Ectodermal cell (in vitro differentiated cells): Measurements from ENCODE around the gene PRRT1B. TPM values are rescaled to one million over a fixed set of nuclear protein-coding genes. Genes with fewer than 3 reads are reported as not detected.

Source experiments
- H3K27ac ChIP-seq: 2 replicates; pipeline ENCODE4 v1.7.0; 2013; ENCODE audit warnings: mild to moderate bottlenecking, low read depth, low read length; ENCODE audit not compliant: insufficient read depth, poor library complexity, severe bottlenecking
- H3K27me3 ChIP-seq: 2 replicates; pipeline ENCODE4 v1.7.0; 2013; ENCODE audit warnings: mild to moderate bottlenecking, low read length; ENCODE audit not compliant: insufficient read depth, control insufficient read depth, poor library complexity, severe bottlenecking
- H3K36me3 ChIP-seq: one replicate; pipeline ENCODE4 v1.7.0; 2013; ENCODE audit warnings: low read length; ENCODE audit not compliant: control insufficient read depth, insufficient read depth
- H3K4me1 ChIP-seq: one replicate; pipeline ENCODE4 v1.7.0; 2013; ENCODE audit warnings: low read length; ENCODE audit not compliant: control insufficient read depth, insufficient read depth
- H3K4me3 ChIP-seq: 2 replicates; pipeline ENCODE4 v1.7.0; 2013; ENCODE audit warnings: low read depth, low read length, control low read depth; ENCODE audit not compliant: insufficient read depth
- H3K9me3 ChIP-seq: 2 replicates; pipeline ENCODE4 v1.7.0; 2013; ENCODE audit warnings: mild to moderate bottlenecking, low read length, moderate library complexity; ENCODE audit not compliant: control insufficient read depth
- WGBS, 2 experiments: methylation state at CpG; one replicate each; pipeline ENCODE4 v1.1.7; 2013; ENCODE audit warnings: missing lambda C conversion rate in 2 of 2; 5-methylcytosine and 5-hydroxymethylcytosine counted together
- polyA plus RNA-seq, 4 experiments: library from polyadenylated mRNA; stranded (reverse); fragments of 50-300 nt; gene quantifications; one replicate each; pipeline ENCODE4 v1.2.3, GENCODE V29; 2013

The PRRT1B gene
- not detected for polyA plus RNA-seq (2013, experiment 1 of 4)
- not detected for polyA plus RNA-seq (2013, experiment 2 of 4)
- polyA plus RNA-seq (2013, experiment 3 of 4): not detected
- polyA plus RNA-seq (2013, experiment 4 of 4): not detected

GRCh38 chr9:131545003-131545785 is at the start of gene PRRT1B:
PRRT1B (plus strand) TSS chr9:131545523; CDS start chr9:131545616, 93 bp downstream.
- Histone ChIP-seq H3K9me3 (no peaks in the 10 kb centered on the region), H3K36me3 (no peaks in the 10 kb centered on the region), H3K27me3 (peaks cover 25% of the 10 kb centered on the region), H3K4me3 (peak within 1 kb of the TSS; percentile 18), H3K4me1 (no peaks in the 10 kb centered on the region), H3K27ac (no peak within 1 kb of the TSS)
- 72 to 74% methylated on average over 50 of the region's 50 CpGs for WGBS, 2 experiments

DNA sequence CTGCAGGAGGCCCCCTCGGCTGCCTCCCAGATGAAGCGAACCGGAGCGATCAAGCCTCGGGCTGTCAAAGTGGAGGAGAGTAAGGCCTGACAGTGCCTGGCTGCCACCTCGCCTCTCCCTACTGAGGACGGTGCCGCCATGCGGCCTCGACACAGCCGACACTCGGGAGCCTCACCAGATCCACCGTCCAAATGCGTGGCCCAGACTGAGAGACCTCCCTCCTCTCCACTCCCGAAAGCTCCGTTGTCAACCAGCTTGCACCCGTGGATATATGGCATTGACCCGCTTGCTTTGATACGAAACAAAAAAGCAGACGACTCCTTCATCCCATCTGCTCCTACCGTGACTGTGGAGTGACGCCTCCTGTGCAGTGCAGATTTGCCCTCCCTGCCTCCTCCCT is 49.5 kb upstream of the PRRT1B start:
- Histone ChIP-seq H3K9me3 (no peaks in the 10 kb centered on the region), H3K4me3 (no peak overlapping the region), H3K4me1 (no peaks in the 10 kb centered on the region), H3K27ac (no peak overlapping the region), H3K27me3 (no peaks in the 10 kb centered on the region), H3K36me3 (peaks cover 74% of the 10 kb centered on the region)
- 95 to 96% methylated on average over 22 of the region's 22 CpGs for WGBS, 2 experiments

DNA sequence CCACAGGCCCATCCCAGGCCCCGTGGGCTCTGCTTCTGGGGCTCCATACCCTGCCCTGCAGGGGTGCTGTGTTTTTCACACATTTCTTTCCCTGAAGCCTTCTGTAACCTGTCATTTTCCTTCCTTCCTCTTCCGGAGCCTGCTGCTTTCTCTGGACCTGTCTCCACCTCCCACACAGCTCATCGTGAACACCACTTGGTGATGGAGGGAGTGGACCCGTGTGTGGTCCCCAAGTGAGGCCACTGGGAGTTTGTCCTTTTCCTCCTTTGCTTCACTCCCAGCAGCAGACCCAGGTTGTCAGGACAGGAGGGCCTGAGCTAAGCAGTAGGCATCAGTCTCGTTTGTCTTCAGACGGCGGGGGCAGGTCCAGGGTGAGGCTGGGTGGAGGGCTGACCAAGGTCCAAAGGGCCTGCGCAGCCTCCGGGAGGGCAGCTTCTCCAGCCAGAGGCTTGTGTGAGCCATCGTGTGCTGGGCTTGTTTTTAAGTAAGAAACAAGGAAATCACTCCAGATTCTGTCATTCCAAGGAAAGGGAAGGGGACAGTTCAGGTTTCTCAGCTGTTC is 48.4 kb upstream of the PRRT1B start:
- no peaks in the 10 kb centered on the region for H3K4me1 ChIP-seq
- no peaks in the 10 kb centered on the region for H3K9me3 ChIP-seq
- no peak overlapping the region for H3K4me3 ChIP-seq
- peaks cover 63% of the 10 kb centered on the region for H3K36me3 ChIP-seq
- no peaks in the 10 kb centered on the region for H3K27me3 ChIP-seq
- WGBS, 2 experiments: 96% methylated on average over 10 of the region's 10 CpGs
- no peak overlapping the region for H3K27ac ChIP-seq

DNA sequence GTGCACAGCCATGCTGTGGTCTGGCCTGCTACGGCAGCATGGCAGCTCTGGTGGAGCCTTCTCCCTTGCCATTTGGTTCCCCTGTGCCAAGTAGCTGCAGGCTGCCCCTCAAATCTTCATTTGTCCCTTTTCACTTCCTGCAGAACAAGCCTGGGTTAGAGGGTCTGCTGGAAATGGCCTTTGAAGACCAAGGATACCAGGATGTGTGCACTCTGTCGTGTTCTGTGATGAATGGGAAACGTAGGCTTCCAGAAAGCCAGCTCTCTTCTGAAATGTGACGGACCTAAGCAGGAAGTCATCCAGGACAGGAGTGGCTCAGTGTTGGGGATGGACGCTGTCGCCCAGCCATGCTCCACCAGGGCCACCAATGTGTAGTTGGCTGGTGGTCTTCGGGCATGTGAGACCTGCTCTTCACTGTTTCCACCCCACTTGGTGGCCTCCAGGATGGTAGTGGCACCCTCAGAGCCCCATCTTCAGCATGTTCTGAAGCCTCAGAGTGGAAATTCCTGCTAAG is 46.0 kb upstream of the PRRT1B start:
- Histone ChIP-seq H3K36me3 (peaks cover 41% of the 10 kb centered on the region), H3K4me1 (peaks cover 7% of the 10 kb centered on the region), H3K9me3 (no peaks in the 10 kb centered on the region), H3K27me3 (no peaks in the 10 kb centered on the region), H3K27ac (peak overlapping the region; percentile 6), H3K4me3 (no peak overlapping the region)
- WGBS, 2 experiments: 95 to 97% methylated on average over 7 of the region's 7 CpGs

DNA sequence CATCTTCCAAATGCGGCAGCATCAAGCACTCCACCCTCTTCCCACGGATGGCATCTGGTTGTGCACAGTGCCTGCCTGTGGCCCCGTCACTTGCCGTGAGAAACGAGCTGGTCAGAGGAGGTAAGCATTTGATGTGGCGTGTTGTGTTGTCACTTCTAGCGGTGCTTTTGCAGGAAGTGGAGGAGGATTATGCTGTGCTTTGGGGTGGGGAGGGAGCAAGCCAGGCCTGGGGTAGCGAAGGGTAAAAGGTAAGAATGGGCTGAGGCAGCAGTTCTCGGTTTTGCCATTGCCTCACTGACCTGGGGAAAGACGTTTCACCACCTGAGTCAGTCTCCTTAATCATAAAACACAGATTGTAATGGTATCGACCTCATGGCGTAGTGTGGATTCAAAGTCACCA is 44.9 kb upstream of the PRRT1B start:
- Histone ChIP-seq H3K4me3 (no peak overlapping the region), H3K9me3 (no peaks in the 10 kb centered on the region), H3K27me3 (no peaks in the 10 kb centered on the region), H3K36me3 (peaks cover 35% of the 10 kb centered on the region), H3K27ac (no peak overlapping the region), H3K4me1 (peaks cover 8% of the 10 kb centered on the region)
- 94 to 95% methylated on average over 12 of the region's 12 CpGs for WGBS, 2 experiments

DNA sequence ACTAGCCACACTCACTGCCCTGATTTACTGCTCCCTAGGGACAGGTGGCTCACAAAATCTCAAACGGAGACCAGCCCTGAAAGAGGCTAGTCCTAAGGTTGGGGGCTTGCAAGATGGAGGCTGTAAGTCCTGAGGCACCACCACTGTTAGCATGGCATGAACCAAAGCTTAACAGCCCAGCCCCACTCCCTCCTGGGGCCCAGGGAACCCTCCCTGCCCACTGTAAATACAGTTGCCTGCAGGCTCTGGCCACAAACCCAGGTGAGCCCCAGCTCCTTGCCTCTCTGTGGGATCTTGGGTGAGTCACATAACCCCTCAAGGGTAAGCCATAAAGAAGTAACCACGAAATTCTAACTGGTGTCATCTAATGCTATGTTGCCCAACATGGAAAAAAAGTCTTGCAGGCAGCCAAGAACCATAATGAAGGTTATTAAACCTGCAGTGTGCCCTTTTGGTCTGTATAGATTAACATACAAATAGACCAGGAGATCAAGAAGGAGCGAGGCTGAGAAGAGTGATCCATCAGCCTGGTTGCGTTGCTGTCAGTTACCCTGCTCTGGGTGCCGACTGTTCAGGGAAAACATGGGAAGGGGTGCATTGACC is 44.3 kb upstream of the PRRT1B start:
- 81% methylated on average over 5 of the region's 5 CpGs for WGBS, 2 experiments
- Histone ChIP-seq H3K4me3 (no peak overlapping the region), H3K36me3 (peaks cover 29% of the 10 kb centered on the region), H3K27me3 (no peaks in the 10 kb centered on the region), H3K4me1 (peaks cover 8% of the 10 kb centered on the region), H3K9me3 (no peaks in the 10 kb centered on the region), H3K27ac (no peak overlapping the region)

- Histone ChIP-seq H3K27me3 (no peaks in the 10 kb centered on the region), H3K27ac (peak within 1 kb of the TSS; percentile 50), H3K4me3 (peak within 1 kb of the TSS; percentile 74), H3K36me3 (peaks cover 15% of the 10 kb centered on the region), H3K4me1 (peaks cover 8% of the 10 kb centered on the region), H3K9me3 (no peaks in the 10 kb centered on the region)
- 1 to 2% methylated on average over 83 of the region's 83 CpGs for WGBS, 2 experiments
Measured at GRCh38 chr9:131502781-131503625, 42.3 kb upstream of the PRRT1B start, which contains the start of gene POMT1. POMT1 (plus strand) TSS chr9:131502918; CDS start chr9:131504219, 1,301 bp downstream.

GRCh38 chr9:131503626-131504465 is 41.5 kb upstream of the PRRT1B start:
- H3K4me1 ChIP-seq: peaks cover 8% of the 10 kb centered on the region
- peaks cover 8% of the 10 kb centered on the region for H3K36me3 ChIP-seq
- WGBS, 2 experiments: 63 to 65% methylated on average over 32 of the region's 32 CpGs
- H3K27me3 ChIP-seq: no peaks in the 10 kb centered on the region
- peak overlapping the region; percentile 74 for H3K4me3 ChIP-seq
- no peaks in the 10 kb centered on the region for H3K9me3 ChIP-seq
- no peak overlapping the region for H3K27ac ChIP-seq

DNA sequence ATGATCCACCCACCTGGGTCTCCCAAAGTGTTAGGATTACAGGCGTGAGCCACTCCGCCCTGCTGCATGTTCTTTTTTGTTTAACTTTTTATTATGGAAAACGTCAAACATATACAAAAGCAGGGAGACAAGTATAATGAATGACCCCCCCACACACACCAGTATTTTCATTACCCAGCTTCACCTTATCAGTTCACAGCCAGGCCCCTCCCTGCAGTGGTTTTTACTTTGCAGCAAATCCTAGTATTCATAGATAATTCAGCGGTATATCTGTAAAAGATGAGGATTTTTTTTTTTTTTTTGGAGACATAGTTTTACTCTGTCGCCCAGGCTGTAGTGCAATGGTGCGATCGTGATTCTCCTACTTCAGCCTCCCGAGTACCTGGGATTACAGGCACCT is 40.3 kb upstream of the PRRT1B start:
- Histone ChIP-seq H3K9me3 (no peaks in the 10 kb centered on the region), H3K27ac (no peak overlapping the region), H3K4me1 (peaks cover 8% of the 10 kb centered on the region), H3K4me3 (no peak overlapping the region), H3K36me3 (no peaks in the 10 kb centered on the region), H3K27me3 (no peaks in the 10 kb centered on the region)
- 92 to 96% methylated on average over 8 of the region's 8 CpGs for WGBS, 2 experiments
